ENCODE data around the gene G2E3.

DNA sequence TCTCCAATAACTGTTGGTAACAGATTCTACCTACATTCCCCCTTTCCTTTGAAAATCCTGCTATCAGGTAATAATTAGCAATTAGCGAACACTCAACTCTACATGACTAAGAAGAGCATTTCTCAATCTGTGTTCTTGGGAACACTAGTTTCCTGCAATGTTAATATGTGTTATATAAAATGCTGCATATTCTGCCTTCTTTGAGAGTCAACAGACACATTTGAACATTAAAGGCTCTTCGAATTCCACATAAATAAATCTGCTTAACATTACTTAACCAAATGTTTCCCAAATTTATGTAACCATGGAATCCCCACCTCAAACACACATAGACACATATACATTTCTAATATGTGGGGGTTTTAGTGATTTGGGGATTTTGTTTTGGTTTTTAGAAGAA, 41.2 kb upstream of the G2E3 start:
- TF ChIP-seq CTCF (IDR thresholded peaks at IDR 0.05) (no peak), EZH2 (IDR thresholded peaks at IDR 0.05) (no peak), EZH2phosphoT487 (IDR thresholded peaks at IDR 0.05) (no peak)

Data from neural progenitor cell (in vitro differentiated cells).